Measurements from ENCODE around the gene ZNF878.
"Not testable (repeated sequence)": the region's sequence is repeated elsewhere in the genome, so short reads cannot be mapped to it uniquely, and the experiment has no call there.

DNA sequence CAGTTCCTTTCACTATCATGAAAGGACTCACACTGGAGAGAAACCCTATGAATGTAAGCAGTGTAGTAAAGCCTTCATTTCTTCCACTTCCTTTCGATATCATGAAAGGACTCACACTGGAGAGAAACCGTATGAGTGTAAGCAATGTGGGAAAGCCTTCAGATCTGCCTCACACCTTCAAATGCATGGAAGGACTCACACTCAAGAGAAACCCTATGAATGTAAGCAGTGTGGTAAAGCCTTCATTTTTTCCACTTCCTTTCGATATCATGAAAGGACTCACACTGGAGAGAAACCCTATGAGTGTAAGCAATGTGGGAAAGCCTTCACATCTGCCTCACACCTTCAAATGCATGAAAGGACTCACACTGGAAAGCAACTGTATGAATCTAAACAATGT, 23.6 kb upstream of the ZNF878 start:
- not testable (repeated sequence) for TF ChIP-seq EZH2 (IDR thresholded peaks at IDR 0.05; ENCODE audit: borderline replicate concordance, low read length)
- TF ChIP-seq, protein P1, sequence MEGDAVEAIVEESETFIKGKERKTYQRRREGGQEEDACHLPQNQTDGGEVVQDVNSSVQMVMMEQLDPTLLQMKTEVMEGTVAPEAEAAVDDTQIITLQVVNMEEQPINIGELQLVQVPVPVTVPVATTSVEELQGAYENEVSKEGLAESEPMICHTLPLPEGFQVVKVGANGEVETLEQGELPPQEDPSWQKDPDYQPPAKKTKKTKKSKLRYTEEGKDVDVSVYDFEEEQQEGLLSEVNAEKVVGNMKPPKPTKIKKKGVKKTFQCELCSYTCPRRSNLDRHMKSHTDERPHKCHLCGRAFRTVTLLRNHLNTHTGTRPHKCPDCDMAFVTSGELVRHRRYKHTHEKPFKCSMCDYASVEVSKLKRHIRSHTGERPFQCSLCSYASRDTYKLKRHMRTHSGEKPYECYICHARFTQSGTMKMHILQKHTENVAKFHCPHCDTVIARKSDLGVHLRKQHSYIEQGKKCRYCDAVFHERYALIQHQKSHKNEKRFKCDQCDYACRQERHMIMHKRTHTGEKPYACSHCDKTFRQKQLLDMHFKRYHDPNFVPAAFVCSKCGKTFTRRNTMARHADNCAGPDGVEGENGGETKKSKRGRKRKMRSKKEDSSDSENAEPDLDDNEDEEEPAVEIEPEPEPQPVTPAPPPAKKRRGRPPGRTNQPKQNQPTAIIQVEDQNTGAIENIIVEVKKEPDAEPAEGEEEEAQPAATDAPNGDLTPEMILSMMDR (conservative IDR thresholded peaks at IDR 0.05 in 1 of 2, IDR thresholded peaks at IDR 0.05 in 1 of 2; ENCODE audit: extremely low read depth in 1 of 2, insufficient read depth in 1 of 2, low read depth in 1 of 2, low read length in 2 of 2) = not testable (repeated sequence)

All from mammary epithelial cell (primary cell).